MM.1S (cell line): Measurements from ENCODE around the gene G3BP1.

Source experiments
- CTCF ChIP-seq: fragments of 300-600 bp; sonication (generic); IDR thresholded peaks from 2 replicates; pipeline ENCODE4 v1.5.1; 2016; ENCODE audit warnings: antibody characterized with exemption, low read length, mixed read lengths
- EZH2 ChIP-seq: fragments of 300-600 bp; sonication (generic); optimal IDR thresholded peaks from 2 replicates; pipeline ENCODE3; 2017; ENCODE audit warnings: low read depth, mild to moderate bottlenecking, antibody characterized with exemption, low read length, mixed read lengths
- EZH2phosphoT487 ChIP-seq: fragments of 300-600 bp; sonication (generic); IDR thresholded peaks from 2 replicates; pipeline ENCODE4 v1.6.1; 2018; ENCODE audit warnings: antibody characterized with exemption, low read length

GRCh38 chr5:151820903-151821302 lies 49.1 kb downstream of the G3BP1 start:
- no peak for TF ChIP-seq EZH2
- TF ChIP-seq CTCF: no peak
- TF ChIP-seq EZH2phosphoT487: no peak
